ENCODE data around the gene EGFL7.

Gene EGFL7

GRCh38 chr9:136671646-136672430 lies 9.1 kb downstream of the EGFL7 start:
- no peak overlapping the region for H3K27ac ChIP-seq
- TF ChIP-seq, protein P1, sequence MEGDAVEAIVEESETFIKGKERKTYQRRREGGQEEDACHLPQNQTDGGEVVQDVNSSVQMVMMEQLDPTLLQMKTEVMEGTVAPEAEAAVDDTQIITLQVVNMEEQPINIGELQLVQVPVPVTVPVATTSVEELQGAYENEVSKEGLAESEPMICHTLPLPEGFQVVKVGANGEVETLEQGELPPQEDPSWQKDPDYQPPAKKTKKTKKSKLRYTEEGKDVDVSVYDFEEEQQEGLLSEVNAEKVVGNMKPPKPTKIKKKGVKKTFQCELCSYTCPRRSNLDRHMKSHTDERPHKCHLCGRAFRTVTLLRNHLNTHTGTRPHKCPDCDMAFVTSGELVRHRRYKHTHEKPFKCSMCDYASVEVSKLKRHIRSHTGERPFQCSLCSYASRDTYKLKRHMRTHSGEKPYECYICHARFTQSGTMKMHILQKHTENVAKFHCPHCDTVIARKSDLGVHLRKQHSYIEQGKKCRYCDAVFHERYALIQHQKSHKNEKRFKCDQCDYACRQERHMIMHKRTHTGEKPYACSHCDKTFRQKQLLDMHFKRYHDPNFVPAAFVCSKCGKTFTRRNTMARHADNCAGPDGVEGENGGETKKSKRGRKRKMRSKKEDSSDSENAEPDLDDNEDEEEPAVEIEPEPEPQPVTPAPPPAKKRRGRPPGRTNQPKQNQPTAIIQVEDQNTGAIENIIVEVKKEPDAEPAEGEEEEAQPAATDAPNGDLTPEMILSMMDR (IDR thresholded peaks at IDR 0.05): peak; percentile 96
- TF ChIP-seq ZFX (IDR thresholded peaks at IDR 0.05; ENCODE audit: borderline replicate concordance): no peak

DNA sequence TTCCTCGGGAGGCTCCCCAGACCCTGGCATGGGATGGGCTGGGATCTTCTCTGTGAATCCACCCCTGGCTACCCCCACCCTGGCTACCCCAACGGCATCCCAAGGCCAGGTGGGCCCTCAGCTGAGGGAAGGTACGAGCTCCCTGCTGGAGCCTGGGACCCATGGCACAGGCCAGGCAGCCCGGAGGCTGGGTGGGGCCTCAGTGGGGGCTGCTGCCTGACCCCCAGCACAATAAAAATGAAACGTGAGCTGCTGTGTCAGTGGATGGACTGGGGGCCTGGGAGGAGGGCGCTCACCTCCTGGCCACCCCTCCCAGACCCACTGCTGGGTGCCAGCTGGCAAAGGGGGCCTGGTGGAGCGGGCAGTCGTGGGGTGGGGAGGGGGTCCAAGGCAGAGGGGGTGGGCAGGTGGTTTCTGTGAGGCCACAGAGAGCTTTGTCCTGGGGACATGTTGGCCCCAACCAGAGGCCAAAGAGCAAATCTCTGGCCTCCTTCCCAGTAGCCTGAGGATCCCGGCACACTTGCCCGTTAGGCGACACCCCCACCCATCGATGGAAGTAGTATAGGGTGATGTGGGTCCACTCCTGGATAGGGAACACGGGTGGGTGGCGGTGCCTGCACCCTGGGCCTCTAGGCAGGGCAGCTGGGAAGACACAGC lies 9.8 kb downstream of the EGFL7 start:
- H3K27ac ChIP-seq: no peak overlapping the region
- TF ChIP-seq, protein P1 (IDR thresholded peaks at IDR 0.05): no peak
- no peak for TF ChIP-seq ZFX (IDR thresholded peaks at IDR 0.05; ENCODE audit: borderline replicate concordance)

DNA sequence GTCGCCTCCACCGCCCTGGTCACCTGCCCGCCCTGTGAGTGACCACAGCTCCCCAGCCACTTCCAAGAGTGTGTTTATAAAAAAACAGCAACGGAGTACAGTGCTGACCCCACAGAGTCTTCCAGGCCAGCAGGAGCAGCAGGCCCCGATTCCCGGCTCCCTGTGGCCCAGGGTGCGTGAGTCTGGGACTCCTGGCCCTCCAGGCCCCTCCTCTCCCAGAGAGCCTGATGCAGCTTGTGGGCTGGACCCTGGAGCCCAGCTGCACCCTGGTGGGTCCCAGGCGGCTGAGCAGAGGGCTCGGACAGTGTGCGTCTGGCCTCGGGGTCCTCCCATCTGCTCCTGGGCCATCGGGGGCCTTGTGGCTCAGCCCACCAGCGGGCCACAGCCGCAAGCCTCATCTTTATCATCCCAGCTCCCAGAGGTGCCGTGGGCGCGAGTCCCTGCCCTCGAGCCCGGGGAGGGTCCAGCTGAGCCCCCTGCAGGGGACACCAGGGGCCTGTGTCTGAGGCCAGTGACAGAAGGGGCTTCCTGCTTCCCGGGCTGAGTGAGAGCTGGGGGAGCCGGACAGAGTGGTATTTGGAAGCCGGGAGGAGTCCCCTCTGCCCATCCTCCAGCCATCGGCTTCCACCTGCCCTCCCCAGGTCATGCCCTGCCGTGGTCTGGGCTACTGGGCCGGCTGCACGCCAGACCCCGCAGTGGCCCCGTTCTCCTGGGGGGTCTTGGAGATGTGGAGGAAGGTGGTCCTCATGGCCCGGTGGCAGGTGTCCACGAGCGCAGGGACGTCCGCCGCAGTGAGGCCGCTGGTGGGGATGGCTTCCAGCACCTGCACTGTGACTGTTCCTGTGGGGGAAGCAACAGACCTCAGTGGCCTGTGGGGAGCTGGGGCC lies 10.6 kb downstream of the EGFL7 start:
- TF ChIP-seq, protein P1 (IDR thresholded peaks at IDR 0.05): no peak
- no peak for TF ChIP-seq ZFX (IDR thresholded peaks at IDR 0.05; ENCODE audit: borderline replicate concordance)
- H3K27ac ChIP-seq: no peak overlapping the region

GRCh38 chr9:136673975-136674785 lies 11.5 kb downstream of the EGFL7 start:
- no peak for TF ChIP-seq ZFX (IDR thresholded peaks at IDR 0.05; ENCODE audit: borderline replicate concordance)
- TF ChIP-seq, protein P1 (IDR thresholded peaks at IDR 0.05): no peak
- no peak overlapping the region for H3K27ac ChIP-seq

- no peak overlapping the region for H3K27ac ChIP-seq
- TF ChIP-seq, protein P1 (IDR thresholded peaks at IDR 0.05): no peak
- no peak for TF ChIP-seq ZFX (IDR thresholded peaks at IDR 0.05; ENCODE audit: borderline replicate concordance)
Measured at GRCh38 chr9:136674786-136675349, 12.2 kb downstream of the EGFL7 start.

DNA sequence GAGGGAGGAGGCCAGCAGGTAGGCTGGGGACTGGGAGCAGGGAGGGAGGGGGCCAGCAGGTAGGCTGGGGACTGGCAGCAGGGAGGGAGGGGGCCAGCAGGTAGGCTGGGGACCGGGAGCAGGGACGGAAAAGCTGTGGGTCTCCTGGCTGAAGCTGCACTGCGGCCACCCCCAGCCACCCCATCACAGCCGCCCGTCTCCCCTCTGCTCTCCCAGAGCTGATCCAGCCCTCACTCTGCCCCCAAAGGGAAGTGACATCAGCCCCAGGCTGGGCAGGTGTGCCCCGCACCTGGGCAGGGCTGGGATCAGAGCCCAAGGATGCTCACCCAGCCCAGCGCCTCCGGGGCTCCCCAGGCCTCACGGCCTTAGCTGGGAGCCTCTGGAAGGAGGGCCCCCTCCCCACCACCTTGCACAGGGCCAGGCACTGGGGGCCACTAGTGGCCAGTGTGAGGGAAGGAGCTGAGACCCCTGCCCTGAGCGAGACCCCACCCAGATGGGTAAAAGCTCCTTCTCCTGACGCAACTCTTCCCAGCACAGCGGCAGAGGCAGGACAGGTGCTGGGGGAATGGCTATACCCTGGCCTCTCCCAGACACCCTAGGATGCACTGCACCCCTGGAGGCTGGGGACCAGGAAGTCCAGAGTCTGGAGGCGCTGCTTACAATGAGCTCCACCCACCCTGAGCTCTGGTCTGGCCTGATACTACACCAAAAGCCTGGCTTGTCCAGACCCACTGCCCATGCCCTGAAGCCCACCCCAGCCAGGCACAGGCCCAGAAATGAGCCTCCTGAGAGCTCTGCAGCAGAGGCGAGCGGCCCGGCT lies 13.0 kb downstream of the EGFL7 start:
- TF ChIP-seq, protein P1 (IDR thresholded peaks at IDR 0.05): no peak
- TF ChIP-seq ZFX (IDR thresholded peaks at IDR 0.05; ENCODE audit: borderline replicate concordance): no peak
- H3K27ac ChIP-seq: no peak overlapping the region

All from 22Rv1 (cell line).